ENCODE results near the gene KIDINS220. TPM values are rescaled to one million over a fixed set of nuclear protein-coding genes. Genes with fewer than 3 reads are reported as not detected.

The KIDINS220 gene
- 102 to 109 TPM (median 105 TPM) in 3 replicates for total RNA-seq

DNA sequence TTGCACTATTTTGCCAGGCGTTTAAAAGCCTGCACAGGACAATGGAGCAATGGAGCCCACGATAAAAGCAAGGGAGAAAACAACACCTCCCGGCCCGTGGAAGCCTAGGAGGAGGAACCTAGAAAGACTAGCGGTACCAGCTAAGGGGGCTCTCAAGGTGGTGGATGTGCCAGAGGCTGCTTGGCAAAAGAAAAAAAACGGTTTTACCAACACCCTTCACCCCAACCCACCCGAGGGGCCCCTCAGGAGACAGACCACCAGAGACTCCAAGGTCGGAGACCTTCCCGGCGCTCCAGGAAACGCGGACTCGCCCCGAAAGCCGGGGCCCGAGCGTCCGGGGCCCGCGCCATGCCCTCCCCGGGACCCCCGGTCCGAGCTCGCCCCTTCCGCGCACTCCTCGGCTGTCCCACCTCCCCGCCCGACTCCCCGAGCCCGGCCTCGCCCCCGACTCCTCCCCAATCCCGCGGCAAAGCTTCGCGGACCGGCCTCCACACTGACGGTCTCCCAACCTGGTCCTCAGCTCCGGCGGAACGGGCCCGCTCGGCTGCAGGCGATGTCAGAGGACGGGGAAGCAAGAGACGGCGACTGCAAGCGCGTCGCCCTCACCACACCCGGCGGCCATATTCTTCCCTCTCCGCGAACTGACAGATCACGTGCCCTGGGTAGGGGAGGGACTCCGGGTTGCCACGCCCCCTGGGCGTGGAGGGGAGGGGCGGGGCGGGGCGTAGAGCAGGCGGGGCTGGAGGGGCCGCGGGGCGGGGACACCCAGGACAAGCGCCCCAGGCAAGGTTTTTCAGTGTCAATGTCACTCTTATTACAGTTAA, at the start of gene KIDINS220:
KIDINS220 (minus strand) TSS at position 643 of the 824 bp plus-strand sequence. CDS start 10,520 bp downstream, outside the sequence.
- TF ChIP-seq, protein P1, sequence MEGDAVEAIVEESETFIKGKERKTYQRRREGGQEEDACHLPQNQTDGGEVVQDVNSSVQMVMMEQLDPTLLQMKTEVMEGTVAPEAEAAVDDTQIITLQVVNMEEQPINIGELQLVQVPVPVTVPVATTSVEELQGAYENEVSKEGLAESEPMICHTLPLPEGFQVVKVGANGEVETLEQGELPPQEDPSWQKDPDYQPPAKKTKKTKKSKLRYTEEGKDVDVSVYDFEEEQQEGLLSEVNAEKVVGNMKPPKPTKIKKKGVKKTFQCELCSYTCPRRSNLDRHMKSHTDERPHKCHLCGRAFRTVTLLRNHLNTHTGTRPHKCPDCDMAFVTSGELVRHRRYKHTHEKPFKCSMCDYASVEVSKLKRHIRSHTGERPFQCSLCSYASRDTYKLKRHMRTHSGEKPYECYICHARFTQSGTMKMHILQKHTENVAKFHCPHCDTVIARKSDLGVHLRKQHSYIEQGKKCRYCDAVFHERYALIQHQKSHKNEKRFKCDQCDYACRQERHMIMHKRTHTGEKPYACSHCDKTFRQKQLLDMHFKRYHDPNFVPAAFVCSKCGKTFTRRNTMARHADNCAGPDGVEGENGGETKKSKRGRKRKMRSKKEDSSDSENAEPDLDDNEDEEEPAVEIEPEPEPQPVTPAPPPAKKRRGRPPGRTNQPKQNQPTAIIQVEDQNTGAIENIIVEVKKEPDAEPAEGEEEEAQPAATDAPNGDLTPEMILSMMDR (IDR thresholded peaks at IDR 0.05; ENCODE audit: unreplicated experiment) = no peak
- no peaks in the 10 kb centered on the region for H3K9me3 Mint-ChIP-seq
- H3K4me1 Mint-ChIP-seq = peaks cover 36% of the 10 kb centered on the region
- H3K27me3 Mint-ChIP-seq (ENCODE audit: low read depth) = no peaks in the 10 kb centered on the region
- H3K36me3 Mint-ChIP-seq = no peaks in the 10 kb centered on the region
- peak within 1 kb of the TSS; percentile 99 for H3K4me3 Mint-ChIP-seq
- DNase-seq (ENCODE audit: low spot score in 2 of 2, unreplicated experiment in 2 of 2) = peak; percentile 82 to 84
- H3K27ac Mint-ChIP-seq = peak within 1 kb of the TSS; percentile 99

DNA sequence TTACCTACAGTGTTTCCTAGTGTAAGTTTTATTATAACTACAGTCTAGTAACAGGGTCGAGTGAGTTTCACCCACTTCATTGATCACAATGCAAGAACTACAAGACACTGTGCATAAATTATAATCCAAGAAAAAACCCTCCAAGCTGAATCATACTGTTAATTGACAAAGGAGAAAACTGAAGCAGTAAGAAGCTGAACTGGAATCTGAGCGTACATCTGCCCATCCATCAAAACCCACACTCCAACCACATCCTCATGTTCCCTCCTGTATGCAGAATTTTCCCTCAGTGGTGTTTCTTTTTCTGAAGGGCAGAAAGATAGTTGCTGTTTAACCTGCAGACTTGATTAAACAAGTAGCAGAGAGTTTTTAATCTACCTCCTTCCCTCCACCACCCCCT, 49.5 kb upstream of the KIDINS220 start:
- Mint-ChIP-seq H3K9me3 (peaks cover 4% of the 10 kb centered on the region), H3K27me3 (ENCODE audit: low read depth) (no peaks in the 10 kb centered on the region), H3K27ac (no peak overlapping the region), H3K4me3 (no peak overlapping the region), H3K36me3 (no peaks in the 10 kb centered on the region), H3K4me1 (peaks cover 27% of the 10 kb centered on the region)
- TF ChIP-seq, protein P1 (IDR thresholded peaks at IDR 0.05; ENCODE audit: unreplicated experiment) = no peak
- DNase-seq (ENCODE audit: low spot score in 2 of 2, unreplicated experiment in 2 of 2) = no peak

DNA sequence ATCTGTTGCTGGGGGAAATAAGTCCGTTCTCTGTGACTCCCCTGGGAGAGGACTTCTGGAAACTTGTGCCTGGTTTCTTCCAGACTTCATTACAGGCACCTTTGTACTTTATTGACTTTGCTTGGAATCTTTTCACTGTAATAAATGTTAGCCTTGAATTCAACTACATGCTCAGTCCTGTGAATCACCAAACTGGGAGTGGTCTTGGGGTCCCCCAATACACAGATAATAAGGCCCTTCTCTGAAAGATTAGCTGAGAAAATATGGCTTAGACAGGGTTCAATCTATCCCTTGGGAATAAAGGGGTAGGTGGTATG, 48.7 kb upstream of the KIDINS220 start:
- Mint-ChIP-seq H3K4me1 (peaks cover 24% of the 10 kb centered on the region), H3K9me3 (peaks cover 4% of the 10 kb centered on the region), H3K36me3 (peaks cover 4% of the 10 kb centered on the region), H3K4me3 (no peak overlapping the region), H3K27ac (no peak overlapping the region), H3K27me3 (ENCODE audit: low read depth) (no peaks in the 10 kb centered on the region)
- TF ChIP-seq, protein P1 (IDR thresholded peaks at IDR 0.05; ENCODE audit: unreplicated experiment) = no peak
- no peak for DNase-seq (ENCODE audit: low spot score in 2 of 2, unreplicated experiment in 2 of 2)

DNA sequence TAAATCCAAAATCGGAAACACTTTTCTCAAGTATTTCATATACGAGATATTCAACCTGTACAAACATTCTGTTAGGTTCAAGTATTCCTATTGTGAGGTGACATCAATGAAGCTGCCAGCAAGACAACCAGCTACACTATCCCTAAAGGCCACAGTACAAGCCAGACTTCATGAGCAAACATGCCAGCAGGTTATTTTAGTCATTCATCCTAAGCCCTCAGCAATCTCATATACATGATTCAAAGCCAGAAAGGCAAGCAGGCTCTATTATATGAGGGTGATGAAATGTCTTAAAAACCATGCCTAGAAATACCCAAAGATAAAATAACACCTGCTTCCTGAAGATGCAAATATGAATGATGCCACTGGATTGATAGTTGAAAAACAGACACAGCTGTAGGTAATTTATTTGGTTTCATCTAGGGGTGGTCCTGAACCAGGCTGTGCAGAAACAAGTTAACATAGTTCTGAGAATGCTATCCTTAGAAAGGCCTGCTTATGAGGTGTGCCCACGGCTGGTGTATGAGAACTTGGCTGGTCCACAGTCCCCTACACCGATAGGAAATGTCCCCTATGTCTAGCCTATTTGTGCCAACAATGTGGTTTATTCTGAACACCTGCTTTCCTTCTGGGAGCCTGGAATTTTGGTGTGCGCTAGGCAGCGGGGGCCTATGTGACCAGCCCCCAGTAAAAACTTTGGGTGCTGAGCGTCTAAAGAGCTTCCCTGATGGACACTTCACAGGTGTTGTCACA, 48.2 kb upstream of the KIDINS220 start:
- peaks cover 21% of the 10 kb centered on the region for H3K4me1 Mint-ChIP-seq
- H3K36me3 Mint-ChIP-seq = peaks cover 9% of the 10 kb centered on the region
- no peak overlapping the region for H3K4me3 Mint-ChIP-seq
- peaks cover 4% of the 10 kb centered on the region for H3K9me3 Mint-ChIP-seq
- no peak for DNase-seq (ENCODE audit: low spot score in 2 of 2, unreplicated experiment in 2 of 2)
- TF ChIP-seq, protein P1 (IDR thresholded peaks at IDR 0.05; ENCODE audit: unreplicated experiment) = no peak
- H3K27ac Mint-ChIP-seq = no peak overlapping the region
- H3K27me3 Mint-ChIP-seq (ENCODE audit: low read depth) = no peaks in the 10 kb centered on the region

DNA sequence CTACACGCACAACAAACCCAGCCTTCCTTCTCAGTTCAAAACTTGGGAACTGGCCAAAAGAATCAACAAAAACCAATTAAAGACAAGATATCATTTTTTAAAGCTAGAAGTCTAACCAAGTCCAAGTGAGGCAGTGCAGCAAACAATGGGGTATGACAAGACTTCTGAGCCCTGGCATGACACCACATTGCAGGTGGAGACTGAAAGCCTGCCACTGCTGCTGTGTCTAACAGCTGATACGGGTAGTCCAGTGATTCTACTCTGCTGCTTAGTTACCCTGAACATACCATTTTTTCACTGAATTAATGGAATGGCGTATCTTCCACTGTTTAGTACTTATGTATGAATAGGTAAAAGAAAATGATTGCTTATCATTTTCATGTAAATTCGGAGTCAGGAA, 47.4 kb upstream of the KIDINS220 start:
- no peaks in the 10 kb centered on the region for H3K27me3 Mint-ChIP-seq (ENCODE audit: low read depth)
- TF ChIP-seq, protein P1 (IDR thresholded peaks at IDR 0.05; ENCODE audit: unreplicated experiment) = no peak
- H3K4me1 Mint-ChIP-seq = peaks cover 17% of the 10 kb centered on the region
- H3K27ac Mint-ChIP-seq = no peak overlapping the region
- peaks cover 4% of the 10 kb centered on the region for H3K9me3 Mint-ChIP-seq
- peaks cover 17% of the 10 kb centered on the region for H3K36me3 Mint-ChIP-seq
- DNase-seq (ENCODE audit: low spot score in 2 of 2, unreplicated experiment in 2 of 2) = no peak
- no peak overlapping the region for H3K4me3 Mint-ChIP-seq
